GM19324 (cell line): ENCODE measurements around the gene CCDC78.
A peak's percentile ranks its signal among the peaks of the same experiment; 100 is the strongest.

ENCODE experiments used
- ATAC-seq: cut with Tn5 transposase; IDR thresholded peaks from one replicate; pipeline ENCODE4 v1.9.1; 2021; ENCODE audit warnings: mild to moderate bottlenecking, moderate library complexity; ENCODE audit not compliant: unreplicated experiment, low FRiP score

CCDC78 gene

DNA sequence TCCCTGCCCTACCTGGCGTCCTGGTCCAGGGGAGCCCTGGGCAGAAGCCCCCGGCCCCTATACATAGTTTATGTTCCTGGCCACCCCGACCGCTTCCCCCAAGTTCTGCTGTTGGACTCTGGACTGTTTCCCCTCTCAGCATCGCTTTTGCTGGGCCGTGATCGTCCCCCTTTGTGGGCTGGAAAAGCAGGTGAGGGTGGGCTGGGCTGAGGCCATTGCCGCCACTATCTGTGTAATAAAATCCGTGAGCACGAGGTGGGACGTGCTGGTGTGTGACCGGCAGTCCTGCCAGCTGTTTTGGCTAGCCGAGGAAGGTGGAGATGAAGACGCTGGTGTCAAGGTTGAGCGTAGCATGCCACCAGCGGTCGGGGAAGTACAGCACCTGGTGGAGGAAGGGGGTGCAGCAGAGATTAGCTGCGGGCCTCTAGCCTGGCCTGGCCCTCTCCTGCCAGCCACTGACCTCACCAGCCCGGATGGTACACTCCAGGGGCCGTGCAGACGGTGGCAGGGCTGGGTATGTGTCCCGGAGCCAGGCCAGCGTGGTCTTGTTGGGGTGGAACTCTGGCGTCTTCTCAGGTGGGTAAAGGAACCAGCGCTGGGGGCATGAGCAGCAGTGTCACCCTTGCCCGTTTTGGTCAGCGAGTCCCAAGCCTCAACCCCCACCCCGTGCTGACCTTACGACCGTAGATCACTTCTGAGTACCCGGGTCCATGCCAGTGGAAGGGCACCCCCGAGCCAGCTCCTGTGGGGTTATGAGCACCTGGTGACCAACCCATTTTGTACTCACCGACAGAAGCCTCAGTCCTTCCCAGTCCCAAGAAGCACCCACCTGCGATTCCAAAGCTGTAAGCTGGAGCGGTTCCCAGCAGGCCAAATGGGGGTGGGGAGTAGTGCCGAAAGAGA is 43.5 kb downstream of the CCDC78 start:
- ATAC-seq: no peak

DNA sequence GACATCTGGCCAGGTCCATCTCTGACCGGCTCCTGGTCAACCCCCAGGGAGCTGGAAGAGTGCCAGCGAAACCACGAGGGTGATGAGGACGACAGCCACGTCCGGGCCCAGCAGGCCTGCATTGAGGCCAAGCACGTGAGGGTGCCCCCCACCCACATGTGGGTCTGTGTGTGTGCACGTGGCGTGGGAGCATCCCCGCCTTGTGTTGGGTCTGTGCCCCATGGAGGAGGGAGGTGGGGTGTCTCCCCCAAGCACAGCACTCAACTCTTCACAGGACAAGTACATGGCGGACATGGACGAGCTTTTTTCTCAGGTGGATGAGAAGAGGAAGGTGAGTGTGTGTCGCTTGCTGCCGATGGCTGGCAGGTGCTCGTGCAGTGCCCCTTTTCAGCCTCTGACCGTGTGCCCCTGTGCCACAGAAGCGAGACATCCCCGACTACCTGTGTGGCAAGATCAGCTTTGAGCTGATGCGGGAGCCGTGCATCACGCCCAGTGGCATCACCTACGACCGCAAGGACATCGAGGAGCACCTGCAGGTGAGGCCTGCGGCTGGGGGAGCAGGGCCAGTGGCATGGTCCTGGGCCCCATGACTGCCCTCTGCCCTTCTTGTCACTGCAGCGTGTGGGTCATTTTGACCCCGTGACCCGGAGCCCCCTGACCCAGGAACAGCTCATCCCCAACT is 44.4 kb downstream of the CCDC78 start:
- no peak for ATAC-seq

DNA sequence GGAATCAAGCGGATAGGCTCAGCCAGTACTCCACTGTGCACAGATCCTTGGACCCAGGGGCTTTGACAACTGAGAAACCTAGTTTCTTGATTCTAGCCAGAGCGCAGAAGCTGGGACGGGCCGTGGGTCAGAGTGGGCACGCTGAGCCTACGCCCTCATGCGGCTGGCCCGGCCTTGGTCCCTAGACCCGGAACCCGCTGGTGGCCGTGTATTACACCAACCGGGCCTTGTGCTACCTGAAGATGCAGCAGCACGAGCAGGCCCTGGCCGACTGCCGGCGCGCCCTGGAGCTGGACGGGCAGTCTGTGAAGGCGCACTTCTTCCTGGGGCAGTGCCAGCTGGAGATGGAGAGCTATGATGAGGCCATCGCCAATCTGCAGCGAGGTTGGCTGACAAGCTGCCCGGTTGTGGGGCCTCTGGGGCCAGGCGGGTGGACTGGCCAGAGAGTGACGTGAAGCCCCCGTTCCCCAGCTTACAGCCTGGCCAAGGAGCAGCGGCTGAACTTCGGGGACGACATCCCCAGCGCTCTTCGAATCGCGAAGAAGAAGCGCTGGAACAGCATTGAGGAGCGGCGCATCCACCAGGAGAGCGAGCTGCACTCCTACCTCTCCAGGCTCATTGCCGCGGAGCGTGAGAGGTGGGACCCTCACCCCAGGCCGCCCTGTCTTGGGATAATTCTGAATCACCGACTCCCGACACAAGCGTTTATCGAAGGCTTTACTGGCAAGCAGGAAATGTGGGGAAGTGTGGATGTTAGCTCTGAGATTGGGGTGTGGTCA is 45.1 kb downstream of the CCDC78 start:
- no peak for ATAC-seq

DNA sequence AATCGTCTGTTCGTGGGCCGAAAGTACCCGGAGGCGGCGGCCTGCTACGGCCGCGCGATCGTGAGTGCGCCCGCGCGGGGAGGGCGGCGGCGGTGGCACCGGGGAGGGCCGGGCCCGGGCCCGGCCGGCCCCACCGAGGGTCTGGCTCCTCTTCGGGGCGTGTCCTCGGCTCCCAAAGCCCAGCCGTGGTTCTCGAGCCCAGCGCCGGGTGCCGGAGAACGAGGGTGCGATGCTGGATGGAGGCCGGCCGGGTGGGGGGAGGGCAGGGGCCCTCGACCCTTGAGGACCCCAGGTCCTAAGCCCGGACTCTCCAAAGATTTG is 45.7 kb downstream of the CCDC78 start:
- peak; percentile 2 for ATAC-seq

DNA sequence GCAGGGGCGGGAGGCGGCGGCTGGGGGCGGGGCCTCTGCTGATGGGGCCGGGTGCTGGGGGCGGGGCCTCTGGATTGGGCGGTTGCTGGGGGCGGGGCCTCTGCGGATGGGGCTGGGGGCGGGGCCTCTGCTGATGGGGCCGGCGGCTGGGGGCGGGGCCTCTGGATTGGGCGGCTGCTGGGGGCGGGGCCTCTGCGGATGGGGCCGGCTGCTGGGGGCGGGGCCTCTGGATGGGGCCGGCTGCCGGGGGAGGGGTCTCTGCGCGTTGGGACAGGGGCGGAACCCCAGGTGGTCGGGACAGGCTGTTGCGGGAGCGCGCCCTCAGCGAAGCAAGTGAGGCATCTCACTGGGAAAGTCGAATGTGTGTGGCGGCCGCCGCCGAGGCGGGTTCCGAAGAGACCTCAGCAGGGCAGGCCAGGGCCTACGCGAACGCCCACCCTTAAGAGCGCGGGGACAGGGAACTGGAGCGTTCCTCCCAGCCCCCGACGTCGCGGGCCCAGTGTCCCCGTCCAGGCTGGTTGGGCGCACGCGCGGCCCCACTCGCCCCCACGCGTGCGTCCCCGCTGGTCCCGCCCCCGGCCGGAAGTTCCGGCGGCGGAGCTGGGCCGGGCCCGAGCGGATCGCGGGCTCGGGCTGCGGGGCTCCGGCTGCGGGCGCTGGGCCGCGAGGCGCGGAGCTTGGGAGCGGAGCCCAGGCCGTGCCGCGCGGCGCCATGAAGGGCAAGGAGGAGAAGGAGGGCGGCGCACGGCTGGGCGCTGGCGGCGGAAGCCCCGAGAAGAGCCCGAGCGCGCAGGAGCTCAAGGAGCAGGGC is 46.2 kb downstream of the CCDC78 start, which contains the start of gene STUB1:
Gene STUB1 (plus strand): TSS at position 597 of the 811 bp plus-strand sequence. CDS start 116 bp downstream, at position 713.
- peak; percentile 61 for ATAC-seq

DNA sequence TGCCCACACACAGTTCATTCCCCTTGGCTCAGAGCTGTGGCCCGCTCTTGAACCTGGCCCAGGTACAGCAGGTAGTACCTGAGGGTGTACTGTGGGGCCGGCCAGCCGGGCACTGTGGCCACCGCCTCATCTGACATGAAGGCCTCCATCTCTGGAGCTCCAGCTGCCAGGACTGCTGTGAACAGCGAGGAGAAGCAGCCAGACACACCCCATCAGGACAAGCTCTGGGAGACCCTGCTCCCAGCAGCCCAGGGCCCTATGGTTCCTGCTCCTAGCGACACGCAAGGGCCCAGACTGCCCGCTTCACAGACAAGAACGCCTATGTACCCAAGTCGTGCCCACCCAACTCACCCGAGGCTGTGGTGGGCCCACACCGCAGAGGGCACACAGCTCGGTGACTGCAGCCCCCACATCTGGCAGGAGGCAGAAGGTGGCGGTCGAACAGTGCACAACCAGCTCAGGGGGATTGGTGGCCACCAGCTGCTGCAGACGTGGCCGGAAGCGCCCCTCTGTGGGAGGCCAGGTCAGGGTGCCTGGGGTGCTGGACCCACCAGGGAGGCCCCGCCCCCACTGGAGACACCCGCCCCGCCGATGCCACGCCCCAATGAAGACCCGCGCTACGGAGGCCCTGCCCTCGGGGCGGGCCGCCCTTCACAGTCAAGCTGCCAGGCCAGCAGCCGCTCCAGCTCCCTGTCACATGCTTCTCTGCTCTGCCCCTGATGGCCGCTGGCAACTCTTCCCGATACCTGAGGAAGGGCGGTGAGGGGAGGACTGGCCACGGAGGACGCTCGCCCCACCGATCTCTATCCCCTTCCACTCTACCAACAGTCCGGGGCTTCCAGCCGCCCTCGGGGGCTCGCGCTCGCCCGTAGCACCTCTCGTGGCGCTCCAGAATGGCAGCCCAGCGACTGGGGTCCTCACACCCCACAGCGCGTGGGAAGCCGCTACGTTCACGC is 47.1 kb downstream of the CCDC78 start:
- ATAC-seq: peak; percentile 1

DNA sequence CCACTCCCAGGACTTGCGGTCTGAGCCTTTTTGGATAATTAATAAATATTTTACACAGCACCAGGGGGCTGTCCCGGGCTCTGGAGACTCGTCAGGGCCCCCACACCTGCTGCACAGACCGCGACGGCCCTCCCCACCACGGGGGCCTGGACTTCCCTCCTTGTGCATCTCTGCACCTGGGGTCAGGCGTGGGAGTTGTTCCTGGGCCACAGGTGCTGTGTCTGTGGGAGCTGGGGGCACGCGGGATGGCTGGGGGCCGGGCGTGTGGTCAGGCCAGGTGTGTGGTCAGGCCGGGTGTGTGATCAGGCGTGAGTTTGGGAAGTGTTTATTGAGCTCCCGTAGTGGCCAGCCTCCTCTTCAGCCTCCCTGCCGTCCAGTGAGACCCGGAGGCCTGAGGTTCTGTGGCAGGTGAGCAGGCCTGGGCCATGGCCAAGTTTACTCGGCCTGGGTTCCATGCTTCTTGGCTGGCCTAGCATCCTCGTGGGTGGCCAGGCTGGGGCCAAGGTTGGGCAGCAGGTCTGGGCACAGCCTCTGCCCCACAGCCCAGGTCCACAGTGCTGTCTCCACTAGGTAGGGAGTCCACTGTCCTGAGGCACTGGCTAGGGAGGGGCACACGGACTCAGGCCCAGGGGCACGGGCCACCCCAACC is 47.9 kb downstream of the CCDC78 start:
- ATAC-seq: no peak

DNA sequence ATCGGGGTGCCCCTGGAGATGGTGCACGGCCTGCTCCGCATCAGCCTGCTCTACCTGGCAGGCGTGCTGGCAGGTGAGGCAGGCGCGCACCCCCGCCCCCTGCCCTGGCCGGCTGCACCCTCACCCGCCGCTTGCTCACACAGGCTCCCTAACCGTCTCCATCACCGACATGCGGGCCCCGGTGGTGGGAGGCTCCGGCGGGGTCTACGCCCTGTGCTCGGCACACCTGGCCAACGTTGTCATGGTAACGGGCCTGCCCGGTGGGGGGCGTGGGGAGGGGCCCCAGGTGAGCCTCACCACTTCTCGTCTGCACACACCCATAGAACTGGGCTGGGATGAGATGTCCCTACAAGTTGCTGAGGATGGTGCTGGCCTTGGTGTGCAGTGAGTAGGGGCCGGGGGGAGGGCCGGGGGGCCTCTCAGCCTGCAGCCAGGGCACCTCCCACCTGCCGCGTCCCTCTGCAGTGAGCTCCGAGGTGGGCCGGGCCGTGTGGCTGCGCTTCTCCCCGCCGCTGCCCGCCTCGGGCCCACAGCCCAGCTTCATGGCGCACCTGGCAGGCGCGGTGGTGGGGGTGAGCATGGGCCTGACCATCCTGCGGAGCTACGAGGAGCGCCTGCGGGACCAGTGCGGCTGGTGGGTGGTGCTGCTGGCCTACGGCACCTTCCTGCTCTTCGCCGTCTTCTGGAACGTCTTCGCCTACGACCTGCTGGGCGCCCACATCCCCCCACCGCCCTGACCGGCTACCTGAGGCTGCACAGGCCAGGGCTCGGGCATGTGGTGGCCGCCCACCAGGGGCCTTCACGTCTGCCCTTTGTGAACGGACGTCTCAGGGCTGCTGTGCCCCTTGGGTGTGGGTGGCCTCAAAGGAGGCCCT is 48.7 kb downstream of the CCDC78 start:
- no peak for ATAC-seq

DNA sequence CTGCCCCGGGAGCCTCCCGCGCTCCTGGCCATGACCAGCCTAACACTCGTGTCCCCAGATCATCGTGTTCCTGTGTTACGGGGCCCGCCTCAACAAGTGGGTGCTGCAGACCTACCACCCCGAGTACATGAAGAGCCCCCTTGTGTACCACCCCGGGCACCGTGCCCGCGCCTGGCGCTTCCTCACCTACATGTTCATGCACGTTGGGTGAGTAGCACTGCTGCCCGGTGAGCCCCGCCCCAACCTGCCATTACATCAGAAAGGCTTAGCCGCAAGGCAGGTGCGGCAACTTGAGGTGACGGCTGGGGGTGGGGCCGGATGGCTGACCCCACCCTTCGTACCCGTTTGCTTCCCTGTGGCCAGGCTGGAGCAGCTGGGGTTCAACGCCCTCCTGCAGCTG is 49.3 kb downstream of the CCDC78 start:
- ATAC-seq: no peak

DNA sequence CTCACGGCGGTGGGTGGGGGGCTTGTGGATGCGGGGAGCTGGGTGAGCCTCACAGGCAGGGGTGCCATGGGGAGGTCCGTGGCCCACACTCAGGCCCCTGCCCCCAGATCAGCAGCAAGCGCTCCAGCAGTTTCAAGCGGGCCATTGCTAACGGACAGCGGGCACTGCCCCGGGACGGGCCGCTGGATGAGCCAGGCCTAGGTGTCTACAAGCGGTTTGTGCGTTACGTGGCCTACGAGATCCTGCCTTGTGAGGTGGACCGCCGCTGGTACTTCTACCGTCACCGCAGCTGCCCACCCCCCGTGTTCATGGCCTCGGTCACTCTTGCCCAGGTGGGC is 49.7 kb downstream of the CCDC78 start:
- ATAC-seq: no peak

DNA sequence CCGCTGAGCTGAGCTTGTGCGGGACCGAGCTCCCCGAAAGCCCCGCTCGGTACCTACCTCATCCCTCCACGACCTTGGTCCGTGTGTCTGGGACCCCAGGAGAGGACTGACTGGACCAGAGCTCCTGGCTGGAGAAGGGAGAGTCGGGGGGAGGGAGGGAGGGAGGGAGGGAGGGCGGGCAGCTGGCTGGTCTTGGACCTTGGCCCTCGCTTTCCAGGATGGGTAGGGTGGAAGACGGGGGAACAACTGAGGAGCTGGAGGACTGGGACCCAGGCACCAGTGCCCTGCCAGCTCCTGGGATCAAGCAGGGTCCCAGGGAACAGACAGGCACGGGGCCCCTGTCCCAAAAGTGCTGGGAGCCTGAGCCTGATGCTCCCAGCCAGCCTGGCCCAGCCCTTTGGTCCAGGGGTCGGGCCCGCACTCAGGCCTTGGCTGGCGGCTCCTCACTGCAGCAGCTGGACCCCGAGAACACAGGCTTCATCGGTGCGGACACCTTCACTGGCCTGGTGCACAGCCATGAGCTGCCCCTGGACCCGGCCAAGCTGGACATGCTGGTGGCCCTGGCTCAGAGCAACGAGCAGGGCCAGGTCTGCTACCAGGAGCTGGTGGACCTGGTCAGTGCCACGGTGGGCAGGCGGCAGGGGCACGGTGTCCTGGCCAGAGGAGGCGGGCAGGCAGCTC is 50.2 kb downstream of the CCDC78 start:
- ATAC-seq: no peak

DNA sequence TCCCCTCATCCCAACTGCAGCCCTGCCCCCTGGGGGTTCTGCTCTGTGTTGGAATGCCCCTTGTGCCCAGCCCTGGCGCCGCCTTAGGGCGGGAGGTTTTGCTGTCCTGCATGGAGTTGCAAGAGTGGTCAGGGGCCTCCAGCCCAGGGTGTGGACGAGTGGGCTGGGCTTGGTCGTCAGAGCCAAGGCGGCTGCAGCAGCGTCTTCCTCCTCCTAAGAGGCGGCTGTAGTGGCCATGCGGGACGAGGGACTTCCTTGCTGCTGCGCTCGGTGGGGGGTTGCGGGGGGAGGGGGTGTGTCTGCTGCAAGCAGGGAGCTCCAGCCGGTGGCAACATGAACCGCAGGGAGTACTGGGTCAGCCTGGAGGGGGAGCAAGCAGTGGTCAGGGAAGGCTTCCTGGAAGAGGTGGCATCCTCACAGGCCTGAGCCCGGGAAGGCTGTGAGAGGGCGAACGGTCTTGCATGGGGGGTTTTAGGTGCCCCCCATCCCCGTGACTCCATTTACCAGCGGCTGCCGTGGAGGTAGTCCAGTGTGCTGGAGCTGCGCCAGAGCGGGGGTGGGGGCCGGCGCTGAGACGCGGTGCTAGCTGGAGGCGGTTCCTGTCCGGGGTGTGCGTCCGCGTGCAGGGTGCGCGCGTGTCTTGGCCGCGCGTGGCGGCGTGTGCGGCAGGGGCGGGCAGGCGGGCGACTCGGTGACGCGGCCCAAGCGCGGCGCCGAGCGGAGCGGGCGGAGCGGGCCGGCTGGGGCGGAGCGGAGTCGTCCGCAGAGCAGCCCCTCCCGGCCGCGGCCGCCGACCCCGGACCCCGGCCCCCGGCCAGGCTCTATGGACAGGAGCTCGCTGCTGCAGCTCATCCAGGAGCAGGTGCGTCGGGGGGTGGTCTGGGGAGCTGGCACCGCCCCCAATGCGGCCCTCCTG is 51.0 kb downstream of the CCDC78 start, which contains the start of gene RHBDL1:
Gene RHBDL1 (plus strand): TSS at position 704 of the 916 bp plus-strand sequence. CDS start 120 bp downstream, at position 824.
- ATAC-seq: no peak

DNA sequence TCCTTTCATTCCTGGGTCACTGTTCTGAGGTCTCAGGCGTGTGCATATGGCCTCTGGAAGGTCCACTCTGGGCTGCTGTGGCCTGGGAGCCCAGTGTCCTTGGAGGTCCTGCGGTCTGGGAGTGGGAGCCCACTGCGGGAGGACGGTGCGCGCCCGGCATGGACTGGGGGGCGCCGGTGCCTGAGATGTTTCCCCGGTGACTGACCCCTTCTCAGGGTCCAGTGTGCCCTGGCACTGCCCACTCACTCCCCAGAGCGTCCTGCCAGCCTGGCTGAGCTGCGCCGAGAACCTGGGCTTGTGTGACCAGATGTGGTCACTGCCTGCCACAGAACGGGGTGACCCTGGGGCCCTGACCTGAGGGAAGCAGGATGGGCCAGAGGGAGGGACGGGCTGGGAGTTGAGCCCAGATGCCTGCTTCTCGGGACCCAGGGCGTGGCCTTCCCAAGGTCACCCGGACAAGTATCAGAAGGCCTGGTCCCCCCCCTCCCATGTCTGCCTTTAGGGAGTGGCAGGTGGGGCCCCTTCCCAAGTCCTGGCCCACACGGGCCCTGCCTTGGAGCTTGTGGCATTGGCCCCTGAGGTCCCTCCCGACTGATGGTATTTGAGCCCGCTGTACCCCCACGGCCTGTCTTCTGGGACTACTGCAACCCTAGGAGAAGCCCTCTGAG is 51.9 kb downstream of the CCDC78 start:
- no peak for ATAC-seq

DNA sequence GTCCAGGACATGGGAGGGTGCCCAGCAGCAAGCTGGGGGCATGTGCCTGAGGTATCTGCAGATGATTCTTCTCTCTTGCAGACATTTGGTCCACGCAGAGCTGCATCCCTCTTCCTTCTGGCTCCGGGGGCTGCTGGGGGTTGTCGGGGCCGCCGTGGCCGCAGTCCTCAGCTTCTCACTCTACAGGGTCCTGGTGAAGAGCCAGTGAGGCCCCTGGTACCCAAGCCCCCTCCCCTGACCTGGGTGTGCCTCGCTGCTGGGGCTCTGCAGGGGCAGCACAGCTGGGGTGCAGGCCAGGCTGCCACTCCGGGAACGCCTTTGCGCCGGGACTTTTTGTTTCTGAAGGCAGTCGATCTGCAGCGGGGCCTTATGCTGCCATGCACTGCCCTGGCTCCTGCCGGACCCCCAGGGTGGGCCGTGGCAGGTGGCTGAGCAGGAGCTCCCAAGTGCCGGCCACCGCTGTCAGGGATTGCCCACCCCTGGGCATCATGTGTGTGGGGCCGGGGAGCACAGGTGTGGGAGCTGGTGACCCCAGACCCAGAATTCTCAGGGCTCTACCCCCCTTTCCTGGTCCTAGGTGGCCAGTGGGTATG is 52.7 kb downstream of the CCDC78 start:
- ATAC-seq: no peak

DNA sequence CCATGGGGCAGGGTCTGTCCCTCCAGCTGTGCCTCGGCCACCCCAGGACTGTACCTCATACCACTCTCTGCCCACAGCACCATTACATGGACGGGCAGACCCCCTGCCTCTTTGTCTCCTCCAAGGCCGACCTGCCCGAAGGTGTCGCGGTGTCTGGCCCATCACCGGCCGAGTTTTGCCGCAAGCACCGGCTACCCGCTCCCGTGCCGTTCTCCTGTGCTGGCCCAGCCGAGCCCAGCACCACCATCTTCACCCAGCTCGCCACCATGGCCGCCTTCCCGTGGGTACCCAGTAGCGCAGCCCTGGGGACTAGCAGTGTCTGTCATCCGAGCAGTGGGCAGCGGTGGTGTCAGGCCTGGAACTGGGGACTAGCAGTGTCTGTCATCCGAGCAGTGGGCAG is 53.4 kb downstream of the CCDC78 start:
- ATAC-seq: no peak
